GM19240 (cell line): ENCODE results near the gene GPR108.
"Not testable (repeated sequence)": the region's sequence is repeated elsewhere in the genome, so short reads cannot be mapped to it uniquely, and the experiment has no call there.

Source experiments
- DNase-seq: peaks from one replicate; pipeline ENCODE4 v3.0.0; 2011; ENCODE audit warnings: low spot score; ENCODE audit not compliant: insufficient read length

The GPR108 gene

GRCh38 chr19:6721138-6721474, 16.3 kb downstream of the GPR108 start:
- DNase-seq = no peak

GRCh38 chr19:6720369-6721137, 16.8 kb downstream of the GPR108 start, which contains the start of gene C3:
Gene C3, minus strand, starts transcription at chr19:6720650. Its CDS starts 61 bp downstream, at chr19:6720589.
- no peak for DNase-seq

GRCh38 chr19:6719992-6720368, 17.4 kb downstream of the GPR108 start:
- no peak for DNase-seq

DNA sequence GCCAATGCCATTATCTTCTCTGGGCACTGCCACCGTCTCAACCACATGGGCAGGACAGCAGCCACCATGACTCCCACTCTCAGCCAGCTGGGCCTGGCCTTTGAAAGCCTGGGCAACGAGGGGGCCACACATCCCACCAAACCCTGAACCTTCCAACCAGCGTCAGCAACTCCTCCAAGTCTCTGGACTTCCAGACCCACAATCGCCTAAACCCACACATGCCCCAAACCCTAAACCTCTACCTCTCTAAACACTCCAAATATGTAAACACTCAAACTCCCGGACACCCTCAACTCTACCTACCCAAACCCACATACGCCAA, 17.9 kb downstream of the GPR108 start:
- DNase-seq = no peak

DNA sequence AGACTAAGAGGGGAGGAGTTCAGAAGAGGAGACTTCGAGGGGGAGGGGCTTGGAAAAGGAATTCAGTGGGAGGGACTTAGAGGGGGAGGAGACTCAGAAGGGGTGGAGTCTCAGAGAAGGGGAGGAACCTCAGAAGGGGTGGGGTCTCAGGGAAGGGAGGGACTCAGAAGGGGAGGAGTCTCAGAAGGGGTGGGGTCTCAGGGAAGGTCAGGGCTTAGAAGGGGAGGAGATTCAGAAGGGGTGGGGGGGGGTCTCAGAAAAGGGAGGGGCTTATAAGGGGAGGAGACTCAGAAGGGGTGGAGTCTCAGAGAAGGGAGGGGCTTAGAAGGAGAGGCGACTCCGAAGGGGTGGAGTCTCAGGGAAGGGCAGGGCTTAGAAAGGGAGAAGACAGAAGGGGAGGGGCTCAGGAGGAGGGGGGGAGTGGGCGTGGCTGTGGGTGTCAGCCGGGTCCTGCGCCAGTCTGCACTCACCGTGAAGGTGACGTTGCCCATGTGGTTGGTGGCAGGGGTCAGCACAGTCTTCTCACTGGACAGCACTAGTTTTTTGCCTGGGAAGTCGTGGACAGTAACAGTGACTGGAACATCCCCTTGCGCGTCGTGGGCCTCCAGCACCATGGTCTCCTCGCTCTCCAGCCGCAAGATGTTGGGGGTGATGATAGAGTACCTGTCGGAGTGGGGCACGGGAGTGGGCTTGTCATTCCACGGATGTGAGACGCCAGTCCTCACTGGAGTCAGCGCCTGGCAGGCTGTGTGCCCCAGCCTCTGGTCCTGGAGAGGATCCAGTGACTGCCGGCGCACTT, 18.4 kb downstream of the GPR108 start:
- no peak for DNase-seq

DNA sequence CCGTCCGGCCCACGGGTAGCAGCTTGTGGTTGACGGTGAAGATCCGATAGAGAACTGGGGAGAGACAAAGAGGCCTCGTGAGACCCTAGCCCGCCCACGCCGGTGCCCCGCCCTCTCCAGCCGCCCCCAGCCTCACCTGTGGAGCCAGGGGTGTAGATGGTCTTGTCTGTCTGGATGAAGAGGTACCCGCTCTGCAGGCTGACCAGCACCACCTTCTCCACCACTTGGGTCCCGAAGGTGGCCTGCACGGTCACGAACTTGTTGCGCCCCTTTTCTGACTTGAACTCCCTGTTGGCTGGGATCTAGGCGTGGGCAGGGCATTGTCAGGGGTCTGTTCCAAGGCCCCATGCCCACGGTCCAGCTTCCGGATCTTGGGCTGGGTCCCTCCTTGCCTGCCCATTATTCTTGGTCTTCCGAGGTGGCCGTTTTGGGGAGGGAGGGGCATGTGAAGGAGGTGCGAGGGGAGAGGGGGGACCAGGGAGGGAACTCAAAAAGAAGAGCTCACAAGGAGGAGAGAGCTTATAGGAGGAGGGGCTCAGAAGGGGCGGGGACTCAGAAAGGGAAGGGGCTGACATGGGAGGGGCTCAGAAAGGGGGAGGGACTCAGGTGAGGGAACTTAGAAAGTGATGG, 19.2 kb downstream of the GPR108 start:
- no peak for DNase-seq

GRCh38 chr19:6717441-6717971, 19.9 kb downstream of the GPR108 start:
- no peak for DNase-seq

GRCh38 chr19:6717036-6717435, 20.3 kb downstream of the GPR108 start:
- DNase-seq = no peak

DNA sequence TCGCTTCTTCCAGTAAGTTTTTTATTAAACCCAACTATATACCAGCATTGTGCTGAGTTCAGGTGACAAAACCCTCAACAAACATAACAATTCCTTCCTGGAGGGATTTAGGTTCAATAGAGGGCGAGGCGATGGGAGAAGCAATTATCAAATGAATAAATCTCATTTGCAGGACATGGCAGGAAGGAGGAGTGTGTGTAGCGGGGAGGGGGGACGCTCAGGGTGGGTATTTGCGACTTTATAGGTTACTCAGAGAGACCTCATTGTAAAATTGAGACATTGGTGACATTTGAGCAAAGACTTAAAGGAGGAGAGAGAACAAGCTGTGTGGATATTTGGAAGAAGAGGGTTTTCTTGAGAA, 20.8 kb downstream of the GPR108 start:
- no peak for DNase-seq

- no peak for DNase-seq
Measured at GRCh38 chr19:6714749-6715555, 22.4 kb downstream of the GPR108 start.

DNA sequence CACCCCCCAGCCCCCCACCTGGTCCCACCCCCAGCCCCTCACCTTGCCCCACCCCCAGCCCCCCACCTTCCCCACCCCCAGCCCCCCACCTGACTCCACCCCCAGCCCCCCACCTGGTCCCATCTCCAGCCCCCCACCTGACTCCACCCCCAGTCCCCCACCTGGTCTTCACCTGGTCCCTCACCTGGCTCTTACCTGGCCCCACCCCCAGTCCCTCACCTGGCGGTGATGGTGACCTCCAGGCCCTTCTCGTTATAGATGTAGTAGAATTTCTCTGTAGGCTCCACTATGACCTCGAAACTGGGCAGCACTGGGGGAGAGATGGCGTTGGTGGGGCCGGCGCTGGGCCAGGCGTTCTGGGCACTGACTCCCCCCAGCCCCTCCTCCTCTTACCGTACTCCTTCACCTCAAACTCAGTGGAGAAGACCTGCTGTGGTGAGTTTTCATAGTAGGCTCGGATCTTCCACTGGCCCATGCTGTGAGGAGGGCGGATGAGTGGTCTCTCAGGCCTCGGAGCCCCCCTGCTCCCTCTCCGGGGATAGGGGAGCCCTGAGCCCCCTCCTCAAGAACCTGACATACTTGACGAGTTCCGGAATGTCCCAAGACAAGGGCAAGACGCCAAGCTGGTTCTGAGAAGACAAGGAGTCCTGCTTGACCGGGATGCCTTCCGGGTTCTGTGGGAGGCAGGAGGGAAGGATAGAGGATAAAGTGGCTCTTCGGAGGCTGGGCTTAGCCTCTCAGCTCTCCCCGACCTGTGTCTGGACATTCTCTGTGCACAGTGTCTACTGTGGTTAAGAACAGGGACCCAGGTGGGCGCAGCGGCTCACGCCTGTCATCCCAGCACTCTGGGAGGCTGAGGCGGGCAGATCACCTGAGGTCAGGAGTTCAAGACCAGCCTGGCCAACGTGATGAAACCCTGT, 23.3 kb downstream of the GPR108 start:
- DNase-seq = no peak

DNA sequence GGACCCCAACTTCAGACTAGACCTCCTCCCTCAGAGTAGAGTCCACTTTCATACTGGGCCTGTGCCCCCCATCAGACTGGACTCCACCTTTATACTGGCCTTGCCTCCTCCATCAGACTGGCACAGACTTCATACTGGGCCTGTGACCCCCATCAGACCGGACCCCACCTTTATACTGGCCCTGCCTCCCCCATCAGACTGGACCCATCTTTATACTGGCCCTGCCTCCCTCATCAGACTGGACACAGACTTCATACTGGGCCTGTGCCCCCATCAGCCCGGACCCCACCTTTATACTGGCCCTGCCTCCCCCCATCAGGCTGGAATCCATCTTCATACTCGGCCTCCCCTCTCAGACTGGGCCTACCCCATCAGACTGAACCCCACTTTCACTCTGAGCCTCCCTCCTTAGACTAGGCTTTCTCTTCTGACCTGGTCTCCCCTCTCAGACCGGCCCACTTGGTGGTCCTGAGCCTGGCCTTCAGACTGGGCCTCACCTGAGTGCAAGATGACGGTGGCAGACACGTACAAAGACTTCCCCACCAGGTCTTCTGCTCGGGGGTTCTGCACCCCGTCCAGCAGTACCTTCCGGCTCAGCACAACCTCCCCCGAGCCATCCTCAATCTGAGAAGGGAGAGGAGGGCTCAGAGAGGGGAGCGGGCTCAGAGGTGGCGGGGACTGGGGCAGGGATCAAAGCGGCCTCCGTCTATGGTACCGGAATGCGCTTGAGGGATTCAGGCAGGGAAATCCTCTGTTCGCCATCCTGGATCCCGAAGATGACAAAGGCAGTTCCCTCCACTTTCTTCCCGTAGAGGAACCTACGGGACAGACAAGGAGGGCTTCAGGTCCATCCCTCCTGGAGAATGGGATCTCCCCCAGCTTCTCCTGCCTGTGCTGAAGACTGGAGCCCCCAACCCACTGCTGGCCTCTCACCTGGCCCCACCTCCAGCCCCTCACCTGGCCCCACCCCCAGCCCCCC, 24.4 kb downstream of the GPR108 start:
- DNase-seq = no peak

- DNase-seq = no peak
Measured at GRCh38 chr19:6712231-6712630, 25.1 kb downstream of the GPR108 start.

GRCh38 chr19:6711605-6712004, 25.8 kb downstream of the GPR108 start:
- no peak for DNase-seq

DNA sequence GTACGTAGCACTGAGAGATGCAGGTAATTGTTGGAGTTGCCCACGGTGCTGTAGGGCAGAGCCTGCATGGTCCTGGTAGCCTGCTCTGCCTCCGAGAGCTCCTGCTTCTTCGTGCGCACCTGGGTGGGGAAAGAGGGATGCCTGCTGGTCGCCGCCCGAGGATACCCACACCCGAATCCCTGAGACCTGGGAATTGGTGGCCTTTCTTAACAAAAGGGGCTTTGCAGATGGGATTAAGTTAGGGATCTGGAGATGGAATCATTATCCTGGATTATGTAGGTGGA, 26.4 kb downstream of the GPR108 start:
- DNase-seq = no peak

DNA sequence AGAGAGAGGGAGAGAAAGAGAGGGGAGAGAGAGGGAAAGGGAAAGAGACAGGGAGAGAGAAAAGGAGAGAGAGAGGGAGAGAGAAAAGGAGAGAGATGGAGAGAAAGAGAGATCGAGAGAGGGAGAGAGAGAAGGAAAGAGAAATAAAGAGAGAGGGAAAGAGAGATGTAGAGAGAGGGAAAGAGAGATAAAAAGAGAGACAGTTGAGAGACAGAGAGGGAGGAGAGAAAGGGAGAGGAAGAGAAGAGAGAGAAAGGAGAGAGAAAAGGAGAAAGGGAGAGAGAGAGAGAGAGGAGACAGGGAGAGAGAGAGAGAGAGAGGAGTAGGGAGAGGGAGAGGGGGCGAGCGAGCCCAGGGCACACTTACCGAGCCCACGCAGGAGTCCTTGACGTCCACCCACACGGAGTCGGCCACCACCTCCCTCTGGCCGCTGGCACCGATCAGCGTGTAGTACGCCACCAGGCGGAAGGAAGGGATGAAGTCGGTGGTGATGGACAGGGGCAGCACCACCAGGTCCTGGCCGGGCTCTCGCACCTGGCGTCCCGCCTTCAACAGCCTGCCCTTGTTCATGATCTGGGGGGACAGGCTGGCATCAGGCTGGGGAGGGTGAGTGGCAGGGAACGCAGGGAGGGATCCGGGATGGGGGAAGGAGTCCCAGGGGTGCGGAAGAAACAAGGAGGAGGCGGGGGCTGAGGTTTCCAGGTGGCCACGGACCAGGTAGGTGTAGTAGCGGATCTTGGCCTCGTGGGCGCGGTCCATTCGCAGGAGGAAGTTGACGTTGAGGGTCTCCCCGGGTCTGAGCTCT, 26.9 kb downstream of the GPR108 start:
- no peak for DNase-seq

- DNase-seq = no peak
Measured at GRCh38 chr19:6709549-6709948, 27.8 kb downstream of the GPR108 start.

DNA sequence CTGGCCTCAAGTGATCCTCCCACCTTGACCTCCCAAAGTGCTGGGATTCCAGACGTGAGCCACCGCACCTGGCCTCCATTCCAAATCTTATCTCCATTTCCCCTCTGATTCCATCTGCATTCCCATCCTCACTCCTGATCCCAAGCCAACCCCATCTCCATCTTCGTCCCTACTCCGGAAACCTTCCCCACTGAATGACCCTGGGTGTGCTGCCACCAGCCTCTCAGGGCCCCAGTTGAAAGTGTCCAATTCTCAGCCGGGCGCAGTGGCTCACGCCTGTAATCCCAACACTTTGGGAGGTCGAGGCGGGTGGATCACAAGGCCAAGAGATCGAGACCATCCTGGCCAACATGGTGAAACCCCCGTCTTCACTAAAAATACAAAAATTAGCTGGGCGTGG, 28.5 kb downstream of the GPR108 start:
- not testable (repeated sequence) for DNase-seq

GRCh38 chr19:6708346-6708745, 29.0 kb downstream of the GPR108 start:
- no peak for DNase-seq
